ENCODE data around the gene ASXL1. TPM values are rescaled to one million over a fixed set of nuclear protein-coding genes. Genes with fewer than 3 reads are reported as not detected.

Gene ASXL1
- polyA plus RNA-seq, 1 donor (not counting 4 experiments of a cell fraction or from before 2014, with no cell fraction given), result 20.0 TPM

DNA sequence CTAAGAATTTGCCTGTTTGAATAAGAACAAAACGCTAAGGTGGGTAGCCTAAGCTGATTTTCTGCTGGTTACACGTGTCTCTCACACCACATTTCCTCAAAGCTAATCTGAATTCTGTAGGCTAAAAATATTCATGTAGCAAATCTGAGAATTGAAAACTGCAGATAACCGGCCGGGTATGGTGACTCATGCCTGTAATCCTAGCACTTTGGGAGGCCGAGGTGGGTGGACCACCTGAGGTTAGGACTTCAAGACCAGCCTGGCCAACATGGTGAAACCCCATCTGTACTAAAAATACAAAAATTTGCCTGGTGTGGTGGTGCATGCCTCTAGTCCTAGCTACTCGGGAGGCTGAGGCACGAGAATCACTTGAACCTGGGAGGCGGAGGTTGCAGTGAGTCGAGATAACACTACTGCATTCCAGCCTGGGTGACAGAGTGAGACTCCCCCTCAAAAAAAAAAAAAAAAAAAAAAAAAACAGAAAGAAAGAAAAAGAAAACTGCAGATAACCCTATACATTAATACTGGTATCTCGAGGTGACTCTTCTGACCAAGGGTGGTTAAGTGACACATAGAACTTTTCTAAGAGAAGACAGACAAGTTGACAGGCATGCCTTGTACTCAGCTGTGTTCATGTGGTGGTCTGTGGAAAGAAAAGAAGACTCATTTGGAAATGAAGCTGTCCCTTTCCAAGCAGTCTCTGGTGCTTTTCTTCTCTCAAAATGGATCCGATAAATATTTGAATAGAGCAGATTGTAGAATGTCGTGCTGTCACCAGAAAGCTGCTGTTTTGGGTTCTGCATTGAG is 24.7 kb upstream of the ASXL1 start:
- Histone ChIP-seq H4K20me1 (ENCODE audit: control insufficient read depth, extremely low read depth, insufficient read depth, low read length) (no peaks in the 10 kb centered on the region), H3K4me1 (ENCODE audit: control insufficient read depth, extremely low read depth, insufficient read depth, low read length) (peaks cover 23% of the 10 kb centered on the region), H3K9ac (ENCODE audit: control insufficient read depth, extremely low read depth, insufficient read depth, low read length) (no peak overlapping the region), H2AFZ (ENCODE audit: control insufficient read depth, low read length) (no peak overlapping the region), H3K27me3 (ENCODE audit: control insufficient read depth, extremely low read depth, insufficient read depth, low read length) (no peaks in the 10 kb centered on the region), H3K9me3 (ENCODE audit: control insufficient read depth, low read depth, low read length) (no peaks in the 10 kb centered on the region), H3K36me3 (ENCODE audit: control insufficient read depth in 2 of 2, extremely low read depth in 1 of 2, insufficient read depth in 2 of 2, low read length in 2 of 2) (peaks cover 5 to 24% of the 10 kb centered on the region in 2 experiments), H3K27ac (ENCODE audit: control insufficient read depth, insufficient read depth, low read length) (no peak overlapping the region), H3K9me1 (ENCODE audit: control insufficient read depth, extremely low read depth, insufficient read depth, low read length) (peaks cover 6% of the 10 kb centered on the region), H3K4me2 (ENCODE audit: control insufficient read depth, extremely low read depth, insufficient read depth, low read depth, low read length) (no peak overlapping the region), H3K79me2 (ENCODE audit: control insufficient read depth, insufficient read depth, low read length) (no peaks in the 10 kb centered on the region), H3K4me3 (ENCODE audit: control insufficient read depth in 2 of 3, extremely low read depth in 1 of 3, insufficient read depth in 2 of 3, low read depth in 1 of 3, low read length in 3 of 3) (no peak overlapping the region)
- TF ChIP-seq EZH2 (IDR thresholded peaks at IDR 0.05; ENCODE audit: low read length), result no peak
- TF ChIP-seq, protein P1, sequence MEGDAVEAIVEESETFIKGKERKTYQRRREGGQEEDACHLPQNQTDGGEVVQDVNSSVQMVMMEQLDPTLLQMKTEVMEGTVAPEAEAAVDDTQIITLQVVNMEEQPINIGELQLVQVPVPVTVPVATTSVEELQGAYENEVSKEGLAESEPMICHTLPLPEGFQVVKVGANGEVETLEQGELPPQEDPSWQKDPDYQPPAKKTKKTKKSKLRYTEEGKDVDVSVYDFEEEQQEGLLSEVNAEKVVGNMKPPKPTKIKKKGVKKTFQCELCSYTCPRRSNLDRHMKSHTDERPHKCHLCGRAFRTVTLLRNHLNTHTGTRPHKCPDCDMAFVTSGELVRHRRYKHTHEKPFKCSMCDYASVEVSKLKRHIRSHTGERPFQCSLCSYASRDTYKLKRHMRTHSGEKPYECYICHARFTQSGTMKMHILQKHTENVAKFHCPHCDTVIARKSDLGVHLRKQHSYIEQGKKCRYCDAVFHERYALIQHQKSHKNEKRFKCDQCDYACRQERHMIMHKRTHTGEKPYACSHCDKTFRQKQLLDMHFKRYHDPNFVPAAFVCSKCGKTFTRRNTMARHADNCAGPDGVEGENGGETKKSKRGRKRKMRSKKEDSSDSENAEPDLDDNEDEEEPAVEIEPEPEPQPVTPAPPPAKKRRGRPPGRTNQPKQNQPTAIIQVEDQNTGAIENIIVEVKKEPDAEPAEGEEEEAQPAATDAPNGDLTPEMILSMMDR (optimal IDR thresholded peaks at IDR 0.05 in 1 of 3, IDR thresholded peaks at IDR 0.05 in 1 of 3, conservative IDR thresholded peaks at IDR 0.05 in 1 of 3; ENCODE audit: extremely low read depth in 1 of 3, insufficient read depth in 2 of 3, low read length in 3 of 3), result no peak
- dilution Hi-C loops (cut with MboI; ENCODE audit: extremely low pct_ligation_motif_present, low sequenced_read_pairs), result no loop called here
- FAIRE-seq (no peak), DNase-seq (ENCODE audit: low read depth, low spot score) (no peak)

DNA sequence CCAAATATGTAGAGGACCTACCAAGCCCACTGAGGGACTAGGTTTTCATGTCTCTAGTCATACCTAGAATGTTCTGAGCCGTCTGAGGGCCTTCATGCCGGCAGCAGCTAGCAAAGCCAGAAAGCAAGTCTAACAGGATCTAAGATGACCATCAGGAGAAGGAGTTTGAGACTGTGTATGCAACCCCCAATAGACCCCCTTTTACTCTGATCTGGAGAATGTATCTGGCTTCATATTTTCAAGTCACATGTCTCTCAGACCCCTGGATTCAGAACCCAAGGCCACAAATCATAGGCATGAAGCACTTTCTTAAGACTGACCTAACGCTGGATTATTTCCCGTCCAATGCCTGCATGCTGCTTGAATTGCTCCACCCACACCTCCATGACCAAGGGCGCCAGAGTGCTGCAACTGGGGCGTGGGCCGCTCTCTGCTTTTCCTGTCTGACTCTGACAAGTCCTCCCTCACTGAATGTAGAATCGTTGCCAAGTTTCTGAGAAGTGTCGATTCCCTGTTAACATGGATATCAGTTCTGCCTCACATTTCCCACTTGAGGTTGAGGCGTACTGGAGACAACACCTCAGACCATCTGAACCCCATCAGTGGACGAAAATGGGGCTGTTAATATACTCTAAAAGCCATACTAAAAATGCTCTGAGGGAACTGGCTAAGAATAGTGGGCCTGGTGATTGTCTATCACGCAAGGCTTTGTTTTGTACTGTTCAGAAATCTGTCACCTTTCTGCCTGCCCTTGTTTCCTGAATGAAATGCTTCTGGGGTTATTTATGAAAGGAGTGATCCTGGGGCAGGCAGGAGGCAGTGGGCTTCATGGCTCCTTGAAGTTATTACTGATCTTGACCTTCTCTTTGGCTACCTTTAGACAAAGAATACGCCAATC is 23.9 kb upstream of the ASXL1 start:
- Histone ChIP-seq H3K9me1 (ENCODE audit: control insufficient read depth, extremely low read depth, insufficient read depth, low read length) (peaks cover 6% of the 10 kb centered on the region), H3K27me3 (ENCODE audit: control insufficient read depth, extremely low read depth, insufficient read depth, low read length) (no peaks in the 10 kb centered on the region), H2AFZ (ENCODE audit: control insufficient read depth, low read length) (no peak overlapping the region), H3K36me3 (ENCODE audit: control insufficient read depth in 2 of 2, extremely low read depth in 1 of 2, insufficient read depth in 2 of 2, low read length in 2 of 2) (peaks cover 5 to 22% of the 10 kb centered on the region in 2 experiments), H3K4me2 (ENCODE audit: control insufficient read depth, extremely low read depth, insufficient read depth, low read depth, low read length) (peak overlapping the region; percentile 19), H3K79me2 (ENCODE audit: control insufficient read depth, insufficient read depth, low read length) (no peaks in the 10 kb centered on the region), H3K4me1 (ENCODE audit: control insufficient read depth, extremely low read depth, insufficient read depth, low read length) (peaks cover 23% of the 10 kb centered on the region), H3K27ac (ENCODE audit: control insufficient read depth, insufficient read depth, low read length) (no peak overlapping the region), H4K20me1 (ENCODE audit: control insufficient read depth, extremely low read depth, insufficient read depth, low read length) (no peaks in the 10 kb centered on the region), H3K4me3 (ENCODE audit: control insufficient read depth in 2 of 3, extremely low read depth in 1 of 3, insufficient read depth in 2 of 3, low read depth in 1 of 3, low read length in 3 of 3) (no peak overlapping the region), H3K9me3 (ENCODE audit: control insufficient read depth, low read depth, low read length) (no peaks in the 10 kb centered on the region), H3K9ac (ENCODE audit: control insufficient read depth, extremely low read depth, insufficient read depth, low read length) (no peak overlapping the region)
- no peak for FAIRE-seq
- no peak for DNase-seq (ENCODE audit: low read depth, low spot score)
- dilution Hi-C loops (cut with MboI; ENCODE audit: extremely low pct_ligation_motif_present, low sequenced_read_pairs), result no loop called here
- TF ChIP-seq, protein P1 (optimal IDR thresholded peaks at IDR 0.05 in 1 of 3, IDR thresholded peaks at IDR 0.05 in 1 of 3, conservative IDR thresholded peaks at IDR 0.05 in 1 of 3; ENCODE audit: extremely low read depth in 1 of 3, insufficient read depth in 2 of 3, low read length in 3 of 3), result no peak
- no peak for TF ChIP-seq EZH2 (IDR thresholded peaks at IDR 0.05; ENCODE audit: low read length)

Measured in keratinocyte (primary cell).